Astrocyte (in vitro differentiated cells and primary cell): ENCODE measurements around the gene SEC23B.

ENCODE experiments used
- CTCF ChIP-seq: IDR thresholded peaks from 2 replicates; pipeline ENCODE4 v1.5.1; 2011; ENCODE audit warnings: low read depth, mild to moderate bottlenecking, inconsistent platforms, low read length, moderate library complexity; ENCODE audit not compliant: insufficient read depth
- EZH2 ChIP-seq: IDR thresholded peaks from 2 replicates; pipeline ENCODE4 v1.6.1; 2012; ENCODE audit warnings: mild to moderate bottlenecking, low read length, inconsistent platforms; ENCODE audit not compliant: insufficient read depth

GRCh38 chr20:18466574-18466893, 41.2 kb upstream of the SEC23B start:
- TF ChIP-seq CTCF (no peak), EZH2 (no peak)
